ENCODE data around the gene NOTUM. TPM values are rescaled to one million over a fixed set of nuclear protein-coding genes. Genes with fewer than 3 reads are reported as not detected.

The NOTUM gene
- total RNA-seq, 1 donor from 2014 or later, result not detected

- ATAC-seq, result no peak
- intact Hi-C loops (cut with DNase I), result no loop called here
These were observed 19.8 kb upstream of the NOTUM start for GRCh38 chr17:81980707-81981343.

GRCh38 chr17:81980122-81980521 lies 19.1 kb upstream of the NOTUM start:
- intact Hi-C loops (cut with DNase I), result no loop called here
- ATAC-seq, result no peak
- no peak for DNase-seq (ENCODE audit: low spot score)

More at GRCh38 chr17:81980707-81981343, 19.8 kb upstream of the NOTUM start:
- DNase-seq (ENCODE audit: low spot score), result no peak

GRCh38 chr17:81978524-81979298 lies 17.7 kb upstream of the NOTUM start:
- no peak for DNase-seq (ENCODE audit: low spot score)
- ATAC-seq, result no peak
- intact Hi-C loops (cut with DNase I), result no loop called here

GRCh38 chr17:81977211-81977808 lies 16.3 kb upstream of the NOTUM start, which contains the start of gene ASPSCR1:
TSS of gene ASPSCR1 (plus strand) at chr17:81977629. CDS start at chr17:81977647, 18 bp downstream.
- intact Hi-C loops (cut with DNase I), result no loop called here
- peak; percentile 95 for DNase-seq (ENCODE audit: low spot score)
- ATAC-seq, result peak; percentile 96

GRCh38 chr17:81976332-81977210 lies 15.6 kb upstream of the NOTUM start:
- peak; percentile 23 for ATAC-seq
- DNase-seq (ENCODE audit: low spot score), result no peak
- intact Hi-C loops (cut with DNase I), result no loop called here

GRCh38 chr17:81973432-81973831 lies 12.4 kb upstream of the NOTUM start:
- DNase-seq (ENCODE audit: low spot score) (no peak), ATAC-seq (no peak)
- intact Hi-C loops (cut with DNase I), result no loop called here

- intact Hi-C loops (cut with DNase I), result no loop called here
- ATAC-seq, result no peak
- DNase-seq (ENCODE audit: low spot score), result no peak
These were observed 8.1 kb upstream of the NOTUM start for GRCh38 chr17:81968850-81969812.

GRCh38 chr17:81968396-81968745 lies 7.4 kb upstream of the NOTUM start:
- intact Hi-C loops (cut with DNase I), result no loop called here
- no peak for DNase-seq (ENCODE audit: low spot score)
- no peak for ATAC-seq

GRCh38 chr17:81967533-81968395 lies 6.8 kb upstream of the NOTUM start:
- DNase-seq (ENCODE audit: low spot score) (peak; percentile 84), ATAC-seq (peak; percentile 90)
- intact Hi-C loops (cut with DNase I), result no loop called here

- ATAC-seq, result peak; percentile 2
- no peak for DNase-seq (ENCODE audit: low spot score)
- intact Hi-C loops (cut with DNase I), result no loop called here
These were observed 6.2 kb upstream of the NOTUM start for GRCh38 chr17:81967244-81967532.

- intact Hi-C loops (cut with DNase I), result no loop called here
- no peak for DNase-seq (ENCODE audit: low spot score)
- peak; percentile 37 for ATAC-seq
These were observed 5.6 kb upstream of the NOTUM start for GRCh38 chr17:81966343-81967243.

GRCh38 chr17:81964081-81964849 lies 3.3 kb upstream of the NOTUM start:
- no peak for DNase-seq (ENCODE audit: low spot score)

GRCh38 chr17:81962499-81963441 lies 1.8 kb upstream of the NOTUM start:
- no peak for DNase-seq (ENCODE audit: low spot score)
- no peak for ATAC-seq
- intact Hi-C loops (cut with DNase I), result no loop called here

More at GRCh38 chr17:81964081-81964849, 3.3 kb upstream of the NOTUM start:
- no peak for ATAC-seq
- intact Hi-C loops (cut with DNase I), result no loop called here

Measured in sciatic nerve (tissue), 2 donors.